Omental fat pad (tissue), 4 donors: ENCODE measurements around the gene PSAPL1. TPM values are rescaled to one million over a fixed set of nuclear protein-coding genes. Genes with fewer than 3 reads are reported as not detected.

Source experiments
- ATAC-seq: fragments of 150-250 bp; one replicate; pipeline ENCODE4 v1.9.1; 2016; ENCODE audit warnings: mild to moderate bottlenecking, moderate library complexity; ENCODE audit not compliant: low FRiP score
- DNase-seq: peaks from one replicate; pipeline ENCODE4 v3.0.0-alpha.2; 2019; ENCODE audit warnings: low spot score
- CTCF ChIP-seq, 3 donors: fragments of 450-650 bp; IDR thresholded peaks; one replicate each; pipeline ENCODE4 v1.5.1; 2016 to 2017; ENCODE audit warnings: antibody characterized with exemption in 3 of 3, mild to moderate bottlenecking in 3 of 3, moderate library complexity in 2 of 3
- small RNA-seq: library from RNA; depleted of rRNA; stranded (forward); fragments of <200 nt; gene quantifications from one replicate; pipeline ENCODE3, GENCODE V24; 2016
- total RNA-seq, 4 donors: library from RNA; depleted of rRNA; stranded (reverse); fragments of >200 nt; gene quantifications; one replicate each; pipeline ENCODE4 v1.1.0, GENCODE V29; 2016

PSAPL1 gene
- total RNA-seq, 4 donors from 2014 or later: 0.25 to 2.1 (median 0.48) TPM; not detected in 1

- no peak for TF ChIP-seq CTCF (IDR thresholded peaks at IDR 0.05)
- no peak for ATAC-seq
- DNase-seq: peak; percentile 18
Measured at GRCh38 chr4:7381890-7382633, 52.7 kb downstream of the PSAPL1 start.

- DNase-seq (peak; percentile 6), ATAC-seq (no peak)
- TF ChIP-seq CTCF (IDR thresholded peaks at IDR 0.05): no peak
Measured at GRCh38 chr4:7381221-7381889, 53.4 kb downstream of the PSAPL1 start.

Small RNA genes within 50 kb of the gene (small RNA-seq; reads per million reads assigned to genes)
- not detected for gene MIR4274

Other genes starting within 250 kb of the PSAPL1 start
- gene SORCS2, start 242.4 kb downstream of the PSAPL1 start, total RNA-seq: 1 to 10 TPM in 2 of 4 donors, under 1 TPM in 2; 0.63 to 4.6 (median 1.2) TPM